ENCODE data around the gene NLRC5.

The NLRC5 gene

DNA sequence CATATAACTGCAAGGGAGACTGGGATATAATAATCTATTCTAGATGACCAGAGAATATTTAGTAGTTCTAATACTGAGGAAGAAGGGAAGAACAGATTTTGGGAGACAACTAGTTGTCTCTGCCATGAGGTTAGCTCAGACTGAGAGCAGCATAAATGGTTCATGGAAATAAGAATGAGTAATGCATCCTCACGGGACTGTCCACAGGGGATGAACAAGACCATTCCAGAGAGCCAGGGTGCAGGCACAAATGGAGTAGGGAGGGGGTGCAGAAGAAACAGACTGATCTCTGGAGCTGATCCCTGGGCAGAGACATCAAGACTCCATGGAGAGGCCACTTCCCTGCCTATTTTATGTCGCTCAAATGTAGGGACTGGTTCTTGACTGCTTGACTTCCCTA, 30.4 kb downstream of the NLRC5 start:
- Histone ChIP-seq H3K27ac (no peak overlapping the region), H3K4me3 (ENCODE audit: low read depth, low read length) (no peak overlapping the region), H3K27me3 (ENCODE audit: insufficient read depth, low read depth, severe bottlenecking) (no peaks in the 10 kb centered on the region), H3K9me3 (ENCODE audit: severe bottlenecking) (no peaks in the 10 kb centered on the region), H3K36me3 (no peaks in the 10 kb centered on the region)
- DNase-seq, result no peak
- TF ChIP-seq, protein P1, sequence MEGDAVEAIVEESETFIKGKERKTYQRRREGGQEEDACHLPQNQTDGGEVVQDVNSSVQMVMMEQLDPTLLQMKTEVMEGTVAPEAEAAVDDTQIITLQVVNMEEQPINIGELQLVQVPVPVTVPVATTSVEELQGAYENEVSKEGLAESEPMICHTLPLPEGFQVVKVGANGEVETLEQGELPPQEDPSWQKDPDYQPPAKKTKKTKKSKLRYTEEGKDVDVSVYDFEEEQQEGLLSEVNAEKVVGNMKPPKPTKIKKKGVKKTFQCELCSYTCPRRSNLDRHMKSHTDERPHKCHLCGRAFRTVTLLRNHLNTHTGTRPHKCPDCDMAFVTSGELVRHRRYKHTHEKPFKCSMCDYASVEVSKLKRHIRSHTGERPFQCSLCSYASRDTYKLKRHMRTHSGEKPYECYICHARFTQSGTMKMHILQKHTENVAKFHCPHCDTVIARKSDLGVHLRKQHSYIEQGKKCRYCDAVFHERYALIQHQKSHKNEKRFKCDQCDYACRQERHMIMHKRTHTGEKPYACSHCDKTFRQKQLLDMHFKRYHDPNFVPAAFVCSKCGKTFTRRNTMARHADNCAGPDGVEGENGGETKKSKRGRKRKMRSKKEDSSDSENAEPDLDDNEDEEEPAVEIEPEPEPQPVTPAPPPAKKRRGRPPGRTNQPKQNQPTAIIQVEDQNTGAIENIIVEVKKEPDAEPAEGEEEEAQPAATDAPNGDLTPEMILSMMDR (IDR thresholded peaks at IDR 0.05; ENCODE audit: low read depth, low read length), result no peak

DNA sequence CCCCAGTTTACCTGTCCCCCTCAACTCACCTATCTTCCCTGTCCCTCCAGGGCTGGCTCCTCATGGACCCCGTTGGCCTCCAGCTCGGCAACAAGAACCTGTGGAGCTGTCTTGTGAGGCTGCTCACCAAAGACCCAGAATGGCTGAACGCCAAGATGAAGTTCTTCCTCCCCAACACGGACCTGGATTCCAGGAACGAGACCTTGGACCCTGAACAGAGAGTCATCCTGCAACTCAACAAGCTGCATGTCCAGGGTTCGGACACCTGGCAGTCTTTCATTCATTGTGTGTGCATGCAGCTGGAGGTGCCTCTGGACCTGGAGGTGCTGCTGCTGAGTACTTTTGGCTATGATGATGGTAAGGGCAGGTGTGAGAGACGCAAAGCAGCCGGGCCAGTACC, 31.3 kb downstream of the NLRC5 start:
- Histone ChIP-seq H3K27ac (no peak overlapping the region), H3K4me3 (ENCODE audit: low read depth, low read length) (no peak overlapping the region), H3K9me3 (ENCODE audit: severe bottlenecking) (no peaks in the 10 kb centered on the region), H3K27me3 (ENCODE audit: insufficient read depth, low read depth, severe bottlenecking) (no peaks in the 10 kb centered on the region), H3K36me3 (no peaks in the 10 kb centered on the region)
- DNase-seq, result no peak
- TF ChIP-seq, protein P1 (IDR thresholded peaks at IDR 0.05; ENCODE audit: low read depth, low read length), result no peak

DNA sequence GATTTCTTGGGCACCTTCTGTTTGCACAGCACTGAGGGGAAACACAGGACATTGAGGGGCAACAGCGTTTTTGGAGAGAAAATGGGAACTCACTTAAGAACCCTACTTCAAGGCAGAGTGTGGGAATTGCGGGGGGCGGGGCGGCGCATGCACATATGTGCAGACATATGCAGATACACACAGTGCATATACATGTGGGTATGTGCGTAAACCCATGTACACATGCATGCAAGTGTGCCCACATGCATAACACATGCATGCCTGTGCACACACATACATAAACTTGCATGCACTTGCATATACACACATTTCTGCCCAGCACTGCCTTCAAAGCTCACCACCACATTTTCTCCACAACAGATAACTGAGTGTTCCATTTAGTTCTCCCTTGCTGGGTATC, 32.4 kb downstream of the NLRC5 start:
- no peaks in the 10 kb centered on the region for H3K9me3 ChIP-seq (ENCODE audit: severe bottlenecking)
- no peak overlapping the region for H3K4me3 ChIP-seq (ENCODE audit: low read depth, low read length)
- no peak overlapping the region for H3K27ac ChIP-seq
- TF ChIP-seq, protein P1 (IDR thresholded peaks at IDR 0.05; ENCODE audit: low read depth, low read length), result no peak
- H3K27me3 ChIP-seq (ENCODE audit: insufficient read depth, low read depth, severe bottlenecking), result no peaks in the 10 kb centered on the region
- no peaks in the 10 kb centered on the region for H3K36me3 ChIP-seq
- no peak for DNase-seq

DNA sequence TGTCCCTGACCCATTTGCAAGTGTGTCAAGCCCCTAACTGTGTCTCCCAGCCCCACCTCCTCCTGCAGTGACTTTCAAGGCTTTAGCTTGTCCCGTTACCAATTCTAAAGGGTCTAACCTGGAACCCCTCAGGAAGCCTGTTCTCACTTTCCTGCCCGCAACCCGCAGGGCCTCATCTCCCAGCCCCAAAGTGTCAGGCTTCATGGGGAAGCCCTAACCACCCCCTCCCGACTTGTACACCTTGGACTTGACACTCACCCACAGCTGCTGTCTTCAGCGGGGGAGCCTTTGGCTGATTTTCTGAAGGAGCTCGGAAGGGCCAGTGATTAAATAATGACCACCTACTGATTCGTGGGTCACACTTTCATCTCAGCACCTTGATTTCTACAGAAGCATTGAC, 33.1 kb downstream of the NLRC5 start:
- no peak for DNase-seq
- no peaks in the 10 kb centered on the region for H3K36me3 ChIP-seq
- no peak overlapping the region for H3K4me3 ChIP-seq (ENCODE audit: low read depth, low read length)
- no peak overlapping the region for H3K27ac ChIP-seq
- TF ChIP-seq, protein P1 (IDR thresholded peaks at IDR 0.05; ENCODE audit: low read depth, low read length), result no peak
- H3K9me3 ChIP-seq (ENCODE audit: severe bottlenecking), result no peaks in the 10 kb centered on the region
- no peaks in the 10 kb centered on the region for H3K27me3 ChIP-seq (ENCODE audit: insufficient read depth, low read depth, severe bottlenecking)

DNA sequence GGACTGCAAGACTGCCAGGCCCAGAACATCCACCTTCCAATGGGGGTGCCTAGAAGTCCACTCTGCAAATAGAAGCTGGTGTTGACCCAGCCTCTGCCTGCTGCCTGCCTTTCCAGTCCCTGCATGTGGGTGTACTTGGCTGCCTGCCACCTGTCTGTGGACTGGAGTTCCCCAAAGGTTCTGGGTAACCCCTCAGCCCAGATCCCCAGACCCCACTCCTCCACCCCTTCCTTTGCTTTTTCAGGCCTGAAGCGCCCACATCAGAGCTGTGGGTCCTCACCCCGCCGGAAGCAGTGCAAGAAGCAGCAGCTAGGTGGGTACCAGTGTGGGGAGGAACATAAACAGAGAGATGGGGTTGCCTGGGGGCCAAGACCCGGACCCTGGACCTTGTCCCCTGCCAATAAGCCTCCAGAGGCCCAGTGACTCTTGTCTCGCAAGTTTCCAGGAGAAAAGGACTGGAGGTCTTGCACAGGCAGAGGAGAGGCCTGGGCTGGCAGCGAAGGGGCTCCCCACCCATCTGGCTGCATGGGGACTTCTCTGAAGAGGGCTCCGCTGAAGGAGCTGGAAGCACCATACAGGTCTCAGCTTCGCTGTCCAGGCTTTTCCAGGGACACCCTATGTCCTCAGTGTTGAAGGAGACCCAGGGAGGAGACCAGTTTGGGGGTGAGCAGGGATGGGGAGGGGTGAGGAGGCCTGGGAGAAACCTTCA, 34.3 kb downstream of the NLRC5 start:
- TF ChIP-seq, protein P1 (IDR thresholded peaks at IDR 0.05; ENCODE audit: low read depth, low read length), result no peak
- H3K27ac ChIP-seq, result no peak overlapping the region

More for the DNA sequence above, 34.3 kb downstream of the NLRC5 start:
- Histone ChIP-seq H3K4me3 (ENCODE audit: low read depth, low read length) (no peak overlapping the region), H3K9me3 (ENCODE audit: severe bottlenecking) (no peaks in the 10 kb centered on the region), H3K27me3 (ENCODE audit: insufficient read depth, low read depth, severe bottlenecking) (no peaks in the 10 kb centered on the region), H3K36me3 (no peaks in the 10 kb centered on the region)
- no peak for DNase-seq

All from WERI-Rb-1 (cell line).